Measurements from ENCODE around the gene OPHN1. TPM values are rescaled to one million over a fixed set of nuclear protein-coding genes. Genes with fewer than 3 reads are reported as not detected.

Gene OPHN1
- total RNA-seq, 4 donors from 2014 or later = 2.3 to 10.8 (median 4.6) TPM

DNA sequence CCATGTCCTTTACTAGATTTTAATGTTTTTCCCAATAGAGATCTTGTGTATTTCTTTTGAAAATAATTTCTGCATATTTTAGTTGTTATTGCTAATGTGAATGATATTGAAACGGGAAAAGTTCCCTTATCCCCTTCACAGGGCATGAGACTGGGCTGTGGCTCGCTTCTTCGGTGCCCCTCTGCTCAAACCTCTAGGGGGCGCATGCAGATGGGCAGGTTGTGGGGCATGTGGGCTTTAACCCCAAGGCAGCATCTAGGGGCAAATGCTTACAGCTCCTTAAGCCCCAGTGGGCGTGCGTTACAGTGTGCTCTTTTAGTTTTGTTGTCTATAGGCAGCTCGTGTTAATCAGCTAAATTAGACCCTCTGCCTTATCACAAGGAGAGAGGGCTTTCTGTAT, 194.7 kb downstream of the OPHN1 start:
- no peak overlapping the region for H3K27ac ChIP-seq
- H3K4me1 ChIP-seq = no peaks in the 10 kb centered on the region
- ATAC-seq (no peak), DNase-seq (no peak)
- no peaks in the 10 kb centered on the region for H3K9me3 ChIP-seq
- in situ Hi-C loops (cut with MboI; ENCODE audit: low sequenced_read_pairs in 4 of 4) (no loop called here), intact Hi-C loops (cut with DNase I; ENCODE audit: low total_unique reads) (no loop called here)
- no peak overlapping the region for H3K4me3 ChIP-seq
- H3K27me3 ChIP-seq = no peaks in the 10 kb centered on the region
- TF ChIP-seq, protein P1, sequence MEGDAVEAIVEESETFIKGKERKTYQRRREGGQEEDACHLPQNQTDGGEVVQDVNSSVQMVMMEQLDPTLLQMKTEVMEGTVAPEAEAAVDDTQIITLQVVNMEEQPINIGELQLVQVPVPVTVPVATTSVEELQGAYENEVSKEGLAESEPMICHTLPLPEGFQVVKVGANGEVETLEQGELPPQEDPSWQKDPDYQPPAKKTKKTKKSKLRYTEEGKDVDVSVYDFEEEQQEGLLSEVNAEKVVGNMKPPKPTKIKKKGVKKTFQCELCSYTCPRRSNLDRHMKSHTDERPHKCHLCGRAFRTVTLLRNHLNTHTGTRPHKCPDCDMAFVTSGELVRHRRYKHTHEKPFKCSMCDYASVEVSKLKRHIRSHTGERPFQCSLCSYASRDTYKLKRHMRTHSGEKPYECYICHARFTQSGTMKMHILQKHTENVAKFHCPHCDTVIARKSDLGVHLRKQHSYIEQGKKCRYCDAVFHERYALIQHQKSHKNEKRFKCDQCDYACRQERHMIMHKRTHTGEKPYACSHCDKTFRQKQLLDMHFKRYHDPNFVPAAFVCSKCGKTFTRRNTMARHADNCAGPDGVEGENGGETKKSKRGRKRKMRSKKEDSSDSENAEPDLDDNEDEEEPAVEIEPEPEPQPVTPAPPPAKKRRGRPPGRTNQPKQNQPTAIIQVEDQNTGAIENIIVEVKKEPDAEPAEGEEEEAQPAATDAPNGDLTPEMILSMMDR (IDR thresholded peaks at IDR 0.05 in 4 of 5, conservative IDR thresholded peaks at IDR 0.05 in 1 of 5) = peak in 1 of 5 experiments; percentile 27
- TF ChIP-seq POLR2A (IDR thresholded peaks at IDR 0.05) = no peak
- H3K36me3 ChIP-seq = no peaks in the 10 kb centered on the region

DNA sequence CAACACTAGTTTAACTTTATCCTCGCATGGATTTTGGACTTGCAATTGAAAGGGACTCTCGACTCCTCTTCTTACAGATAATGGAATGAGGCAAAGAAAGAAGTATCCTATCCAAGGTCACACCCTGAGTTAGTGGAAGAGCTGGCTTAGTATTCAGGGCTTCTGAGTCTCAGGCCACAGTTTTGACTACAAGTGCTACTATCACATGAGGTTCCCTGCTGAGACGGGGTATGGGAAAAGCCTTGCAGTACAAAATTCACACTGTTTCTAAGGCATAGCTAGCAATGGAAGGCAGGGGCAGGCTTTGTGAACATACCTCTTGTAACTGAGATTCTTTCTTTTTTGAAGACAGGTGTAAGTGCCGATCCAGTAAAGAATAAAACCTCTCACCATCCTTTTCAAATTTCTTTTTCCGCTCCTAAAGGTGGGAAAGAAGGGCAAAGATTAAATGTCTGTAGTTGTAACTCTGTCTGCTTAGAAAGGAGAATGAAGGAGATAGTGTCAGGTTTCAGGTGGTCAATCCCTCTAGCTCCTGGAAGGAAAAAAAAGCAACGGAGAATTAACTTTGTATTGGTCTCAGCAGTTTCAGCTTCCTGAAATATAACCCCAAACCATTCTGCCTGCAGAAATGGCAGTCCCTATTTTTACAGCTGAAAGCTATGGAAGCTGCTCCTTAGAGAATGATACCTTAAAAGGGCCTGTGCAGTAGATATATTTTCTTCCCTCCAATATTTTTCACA, 199.0 kb downstream of the OPHN1 start:
- ATAC-seq (no peak), DNase-seq (no peak)
- Histone ChIP-seq H3K4me1 (no peaks in the 10 kb centered on the region), H3K27me3 (no peaks in the 10 kb centered on the region), H3K4me3 (no peak overlapping the region), H3K9me3 (no peaks in the 10 kb centered on the region), H3K27ac (peak overlapping the region in 1 of 4 donors; percentile 9), H3K36me3 (no peaks in the 10 kb centered on the region)
- no peak for TF ChIP-seq POLR2A (IDR thresholded peaks at IDR 0.05)
- TF ChIP-seq, protein P1 (IDR thresholded peaks at IDR 0.05 in 4 of 5, conservative IDR thresholded peaks at IDR 0.05 in 1 of 5) = no peak
- intact Hi-C loops (cut with DNase I; ENCODE audit: low total_unique reads) = no loop called here
- in situ Hi-C loops (cut with MboI; ENCODE audit: low sequenced_read_pairs in 4 of 4) = no loop called here

DNA sequence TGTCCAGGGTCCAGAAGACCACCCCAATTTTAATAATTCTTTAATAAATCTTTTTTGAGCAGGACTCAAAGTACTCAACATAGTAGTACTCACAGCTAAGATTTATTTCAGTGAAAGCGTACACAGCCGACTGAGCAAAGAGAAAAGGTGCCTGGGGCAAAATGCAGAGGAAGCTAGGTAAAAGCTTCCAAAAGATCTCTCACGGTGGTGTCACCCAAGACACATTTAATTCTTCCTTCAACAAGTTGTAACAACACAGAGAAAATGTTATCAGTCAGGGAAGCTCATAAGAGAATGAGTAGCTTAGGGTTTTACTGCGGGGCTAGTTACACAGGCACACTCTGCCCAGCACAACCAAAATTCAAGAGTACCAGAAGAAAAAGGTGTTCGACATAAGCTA, 201.1 kb downstream of the OPHN1 start:
- in situ Hi-C loops (cut with MboI; ENCODE audit: low sequenced_read_pairs in 4 of 4) (no loop called here), intact Hi-C loops (cut with DNase I; ENCODE audit: low total_unique reads) (no loop called here)
- TF ChIP-seq POLR2A (IDR thresholded peaks at IDR 0.05) = no peak
- TF ChIP-seq, protein P1 (IDR thresholded peaks at IDR 0.05 in 4 of 5, conservative IDR thresholded peaks at IDR 0.05 in 1 of 5) = no peak
- H3K4me3 ChIP-seq = no peak overlapping the region
- H3K4me1 ChIP-seq = no peaks in the 10 kb centered on the region
- no peaks in the 10 kb centered on the region for H3K36me3 ChIP-seq
- ATAC-seq (no peak), DNase-seq (no peak)
- H3K9me3 ChIP-seq = no peaks in the 10 kb centered on the region
- no peak overlapping the region for H3K27ac ChIP-seq
- H3K27me3 ChIP-seq = no peaks in the 10 kb centered on the region

DNA sequence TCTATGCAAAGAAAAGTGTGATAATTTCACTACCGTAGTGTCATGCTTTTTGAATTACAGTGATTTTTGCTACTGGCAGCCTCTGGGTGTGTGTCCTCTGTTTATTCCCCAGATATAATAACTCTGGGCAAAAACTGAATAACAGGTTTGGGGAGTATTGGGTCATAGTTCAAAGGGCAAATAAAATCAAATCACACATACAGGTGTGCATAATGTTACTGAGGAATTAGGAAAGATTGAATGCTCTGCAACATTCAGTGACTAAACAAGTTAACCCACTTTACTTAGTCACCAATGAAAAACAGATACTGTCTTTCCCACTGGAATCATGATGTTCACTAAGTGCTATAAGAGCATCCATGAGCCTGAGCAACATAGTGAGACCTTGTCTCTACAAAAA, 224.3 kb downstream of the OPHN1 start:
- no peaks in the 10 kb centered on the region for H3K4me1 ChIP-seq
- H3K9me3 ChIP-seq = no peaks in the 10 kb centered on the region
- in situ Hi-C loops (cut with MboI; ENCODE audit: low sequenced_read_pairs in 4 of 4) (no loop called here), intact Hi-C loops (cut with DNase I; ENCODE audit: low total_unique reads) (loop anchor here (5.0 kb wide), 1 partner anchor 662 kb away; no protein-coding TSS in a partner anchor)
- ATAC-seq = no peak
- DNase-seq = no peak
- H3K36me3 ChIP-seq = no peaks in the 10 kb centered on the region
- no peak overlapping the region for H3K27ac ChIP-seq
- no peak overlapping the region for H3K4me3 ChIP-seq
- no peaks in the 10 kb centered on the region for H3K27me3 ChIP-seq
- TF ChIP-seq, protein P1 (IDR thresholded peaks at IDR 0.05 in 4 of 5, conservative IDR thresholded peaks at IDR 0.05 in 1 of 5) = no peak
- TF ChIP-seq POLR2A (IDR thresholded peaks at IDR 0.05) = no peak
